HG02943 (cell line): ENCODE data around the gene CYP1B1.
"Not testable (repeated sequence)": the region's sequence is repeated elsewhere in the genome, so short reads cannot be mapped to it uniquely, and the experiment has no call there.

ENCODE experiments used
- ATAC-seq: cut with Tn5 transposase; IDR thresholded peaks from one replicate; pipeline ENCODE4 v1.9.1; 2021; ENCODE audit warnings: mild to moderate bottlenecking, low read depth, moderate library complexity; ENCODE audit not compliant: unreplicated experiment

The CYP1B1 gene

DNA sequence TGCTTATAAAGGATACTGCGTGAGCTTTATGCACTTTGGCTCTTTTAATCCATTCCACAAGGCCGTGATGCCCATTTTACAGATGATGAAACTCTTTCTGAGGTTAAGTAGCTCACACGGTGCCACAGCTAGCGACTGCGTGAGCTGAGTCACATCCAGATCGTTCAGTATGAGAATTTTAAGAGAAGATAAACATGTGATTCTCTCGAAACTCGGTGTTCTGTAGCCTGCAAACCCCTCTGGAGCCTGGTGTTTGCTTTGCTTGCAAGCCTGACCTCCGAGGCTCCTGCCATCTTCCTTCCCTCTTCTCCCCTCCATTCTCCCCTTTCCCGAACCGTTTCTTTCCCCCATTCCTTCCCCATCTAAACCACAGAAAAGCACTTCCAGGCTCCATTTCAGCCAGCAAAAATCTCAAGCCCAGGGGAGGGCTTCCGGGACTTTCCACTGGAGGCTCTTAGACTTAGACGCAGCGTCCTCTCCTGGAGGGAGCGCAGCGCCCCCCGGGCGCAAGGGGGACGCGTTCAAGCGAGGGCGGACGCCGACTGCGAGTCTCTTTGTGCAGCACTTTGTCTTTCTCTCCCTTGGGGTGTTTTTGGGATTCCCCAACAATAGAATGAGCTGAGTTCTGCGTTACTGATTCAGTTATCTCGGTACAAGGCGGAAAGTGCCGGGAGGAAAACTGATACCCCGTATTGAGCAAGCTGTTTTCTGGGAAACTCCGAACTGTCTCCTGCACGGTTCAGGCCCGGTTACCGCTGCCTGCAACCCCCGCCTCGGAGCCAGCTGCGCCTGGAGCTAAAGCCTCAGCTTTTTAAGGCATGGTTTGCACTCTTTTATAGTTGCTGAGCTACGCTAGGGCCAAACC is 38.0 kb downstream of the CYP1B1 start:
- peak; percentile 63 for ATAC-seq

- ATAC-seq = no peak
Measured at GRCh38 chr2:38037325-38037724, 38.6 kb downstream of the CYP1B1 start.

- ATAC-seq = no peak
Measured at GRCh38 chr2:38035968-38036367, 40.0 kb downstream of the CYP1B1 start.

- no peak for ATAC-seq
Measured at GRCh38 chr2:38033646-38034045, 42.3 kb downstream of the CYP1B1 start.

DNA sequence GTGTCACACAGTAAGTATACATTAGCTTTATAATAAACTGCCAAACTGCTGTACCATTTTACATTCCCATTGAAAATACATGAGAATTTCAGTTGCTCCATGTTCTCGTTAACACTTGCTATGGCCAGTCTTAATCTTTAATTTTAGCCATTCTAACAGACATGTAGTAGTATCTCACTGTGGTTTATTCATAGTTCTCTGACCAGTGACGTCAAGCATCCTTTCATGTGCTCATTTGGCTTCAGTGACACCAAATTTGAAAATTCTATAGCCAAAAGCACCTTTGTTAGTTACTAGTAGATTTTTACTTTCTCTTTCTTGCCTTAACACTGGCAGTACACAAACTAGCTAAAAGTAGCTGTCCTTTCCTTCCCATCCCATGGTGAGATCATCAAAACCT is 43.0 kb downstream of the CYP1B1 start:
- no peak for ATAC-seq

DNA sequence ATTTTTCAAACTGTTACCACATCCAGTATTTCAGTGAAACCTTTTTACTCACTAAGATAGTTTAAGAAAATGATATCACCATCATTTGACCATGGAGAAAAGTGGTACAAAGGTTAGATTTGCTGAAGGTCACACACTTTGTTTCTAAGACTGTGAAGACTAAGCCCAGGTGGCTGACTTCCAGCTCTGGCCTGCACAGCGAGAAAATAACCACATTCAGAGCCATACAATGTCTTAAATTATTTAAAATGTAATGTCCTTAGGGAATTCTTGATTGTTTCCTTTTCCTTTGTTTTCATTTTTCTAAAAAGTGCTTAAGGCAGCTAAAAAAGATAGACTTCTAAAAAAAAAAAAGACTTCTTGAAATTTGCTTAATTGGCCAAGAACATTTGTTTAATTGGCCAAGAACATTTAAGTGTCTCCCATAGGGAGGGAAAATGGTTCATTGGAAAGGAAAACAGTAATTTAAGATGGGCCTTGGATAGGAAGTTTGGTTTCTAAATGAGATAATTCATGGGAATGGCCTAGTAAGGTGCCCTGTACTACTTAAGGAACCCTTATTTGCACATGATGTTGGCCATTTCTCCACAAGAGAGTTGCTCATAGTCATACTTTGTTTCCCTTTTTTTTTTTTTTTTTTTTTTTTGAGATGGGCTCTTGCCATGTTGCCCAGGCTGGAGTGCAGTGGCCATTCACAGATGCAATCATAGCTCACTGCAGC is 45.2 kb downstream of the CYP1B1 start:
- no peak for ATAC-seq

GRCh38 chr2:38029512-38029911 is 46.4 kb downstream of the CYP1B1 start:
- no peak for ATAC-seq

- no peak for ATAC-seq
Measured at GRCh38 chr2:38028829-38029228, 47.1 kb downstream of the CYP1B1 start.

DNA sequence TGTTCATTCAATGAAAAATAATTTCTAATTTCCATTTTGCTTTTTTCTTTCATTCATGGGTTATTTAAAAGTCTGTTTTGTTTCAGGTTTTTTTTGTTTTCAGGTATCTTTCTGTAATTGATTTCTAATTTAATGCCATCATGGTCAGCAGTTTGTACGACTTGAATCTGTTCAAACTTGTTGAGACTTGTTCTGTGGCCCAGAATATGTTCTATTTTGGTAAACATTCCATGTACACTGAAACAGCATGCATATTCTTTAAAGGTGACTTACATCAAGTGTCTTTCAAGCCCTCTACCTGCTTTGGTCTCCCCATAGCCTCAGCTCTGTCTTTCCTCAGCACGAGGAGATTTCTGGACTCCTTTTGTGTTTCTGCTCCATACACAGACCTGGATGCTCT is 49.1 kb downstream of the CYP1B1 start:
- ATAC-seq = no peak

DNA sequence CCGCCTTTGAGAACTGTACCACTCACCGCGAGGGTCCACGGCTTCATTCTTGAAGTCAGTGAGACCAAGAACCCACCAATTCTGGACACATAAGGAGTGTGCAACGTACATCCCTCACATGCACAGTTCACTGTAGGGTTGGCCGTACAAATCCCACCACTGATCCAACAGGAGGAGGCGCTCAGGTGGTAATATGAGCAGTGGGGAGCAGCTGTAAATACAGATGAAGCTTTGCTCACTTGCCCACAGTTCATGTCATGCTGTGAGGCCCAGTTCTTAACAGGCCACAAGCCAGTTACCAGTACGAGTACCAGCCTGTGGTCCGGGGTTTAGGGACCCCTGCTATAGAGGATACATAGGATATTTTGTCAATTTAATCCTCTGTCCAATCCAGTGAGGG is 54.4 kb downstream of the CYP1B1 start:
- ATAC-seq = no peak

DNA sequence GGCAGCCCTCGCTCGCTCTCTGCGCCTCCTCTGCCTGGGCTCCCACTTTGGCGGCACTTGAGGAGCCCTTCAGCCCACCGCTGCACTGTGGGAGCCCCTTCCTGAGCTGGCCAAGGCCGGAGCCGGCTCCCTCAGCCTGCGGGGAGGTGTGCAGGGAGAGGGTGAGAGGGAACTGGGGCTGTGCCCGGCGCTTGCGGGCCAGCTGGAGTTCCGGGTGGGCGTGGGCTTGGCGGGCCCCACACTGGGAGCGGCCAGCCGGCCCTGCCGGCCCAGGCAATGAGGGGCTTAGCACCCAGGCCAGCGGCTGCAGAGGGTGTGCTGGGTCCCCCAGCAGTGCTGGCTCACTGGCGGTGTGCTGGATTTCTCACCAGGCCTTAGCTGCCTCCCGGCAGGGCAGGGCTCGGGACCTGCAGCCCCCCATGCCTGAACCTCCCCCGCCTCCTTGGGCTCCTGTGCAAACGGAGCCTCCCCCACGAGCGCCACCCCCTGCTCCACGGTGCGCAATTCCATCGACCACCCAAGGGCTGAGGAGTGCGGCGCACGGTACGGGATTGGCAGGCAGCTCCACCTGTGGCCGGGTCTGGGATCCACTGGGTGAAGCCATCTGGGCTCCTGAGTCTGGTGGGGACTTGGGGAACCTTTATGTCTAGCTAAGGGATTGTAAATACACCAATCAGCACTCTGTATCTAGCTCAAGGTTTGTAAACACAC is 55.4 kb downstream of the CYP1B1 start:
- ATAC-seq = not testable (repeated sequence)

GRCh38 chr2:38017836-38018235 is 58.1 kb downstream of the CYP1B1 start:
- no peak for ATAC-seq
